ENCODE measurements around the gene FCER2.

DNA sequence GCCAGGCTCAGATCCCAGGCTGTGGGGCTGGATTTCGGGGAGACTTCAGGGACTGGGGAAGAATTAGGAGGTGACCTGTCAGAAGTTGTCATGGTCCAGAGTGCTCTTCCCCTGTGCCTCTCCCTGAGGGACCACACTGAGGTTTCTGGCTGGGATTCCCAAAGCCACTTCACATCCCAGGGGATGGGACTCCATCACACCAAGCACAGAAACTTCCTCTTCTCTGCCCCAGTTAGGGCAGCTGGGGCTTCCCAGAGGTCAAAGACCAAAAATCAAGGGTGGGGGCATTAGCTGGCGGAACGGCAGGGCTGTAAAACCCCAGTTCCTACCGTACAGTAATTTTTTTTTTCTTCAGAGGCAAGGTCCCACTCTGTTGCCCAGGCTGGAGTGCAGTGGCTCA, 7.4 kb downstream of the FCER2 start:
- TF ChIP-seq, protein P1, sequence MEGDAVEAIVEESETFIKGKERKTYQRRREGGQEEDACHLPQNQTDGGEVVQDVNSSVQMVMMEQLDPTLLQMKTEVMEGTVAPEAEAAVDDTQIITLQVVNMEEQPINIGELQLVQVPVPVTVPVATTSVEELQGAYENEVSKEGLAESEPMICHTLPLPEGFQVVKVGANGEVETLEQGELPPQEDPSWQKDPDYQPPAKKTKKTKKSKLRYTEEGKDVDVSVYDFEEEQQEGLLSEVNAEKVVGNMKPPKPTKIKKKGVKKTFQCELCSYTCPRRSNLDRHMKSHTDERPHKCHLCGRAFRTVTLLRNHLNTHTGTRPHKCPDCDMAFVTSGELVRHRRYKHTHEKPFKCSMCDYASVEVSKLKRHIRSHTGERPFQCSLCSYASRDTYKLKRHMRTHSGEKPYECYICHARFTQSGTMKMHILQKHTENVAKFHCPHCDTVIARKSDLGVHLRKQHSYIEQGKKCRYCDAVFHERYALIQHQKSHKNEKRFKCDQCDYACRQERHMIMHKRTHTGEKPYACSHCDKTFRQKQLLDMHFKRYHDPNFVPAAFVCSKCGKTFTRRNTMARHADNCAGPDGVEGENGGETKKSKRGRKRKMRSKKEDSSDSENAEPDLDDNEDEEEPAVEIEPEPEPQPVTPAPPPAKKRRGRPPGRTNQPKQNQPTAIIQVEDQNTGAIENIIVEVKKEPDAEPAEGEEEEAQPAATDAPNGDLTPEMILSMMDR (conservative IDR thresholded peaks at IDR 0.05; ENCODE audit: low read depth, low read length), result no peak
- TF ChIP-seq EZH2 (IDR thresholded peaks at IDR 0.05; ENCODE audit: borderline replicate concordance, low read depth, low read length, poor library complexity, severe bottlenecking), result no peak
